Hippocampal formation (tissue), 2 donors: Measurements from ENCODE around the gene NRTN.
"Not testable (repeated sequence)": the region's sequence is repeated elsewhere in the genome, so short reads cannot be mapped to it uniquely, and the experiment has no call there.

Experiments
- DNase-seq, 2 donors: peaks; one replicate each; lab custom pipeline; 2025; lab: John Stamatoyannopoulos, UW

The NRTN gene

GRCh38 chr19:5804516-5805461 lies at the start of gene NRTN:
NRTN (plus strand) TSS chr19:5805067; CDS start chr19:5824166, 19,099 bp downstream.
- no peak for DNase-seq

GRCh38 chr19:5762608-5763217 lies 42.2 kb upstream of the NRTN start:
- DNase-seq: no peak

- DNase-seq: no peak
Observed at GRCh38 chr19:5765220-5765619, 39.6 kb upstream of the NRTN start.

GRCh38 chr19:5767949-5768348 lies 36.9 kb upstream of the NRTN start:
- DNase-seq: no peak

- no peak for DNase-seq
Observed at GRCh38 chr19:5772416-5772815, 32.5 kb upstream of the NRTN start.

GRCh38 chr19:5773276-5773675 lies 31.6 kb upstream of the NRTN start:
- no peak for DNase-seq

- no peak for DNase-seq
Observed at GRCh38 chr19:5774921-5775320, 29.9 kb upstream of the NRTN start.

- DNase-seq: no peak
Observed at GRCh38 chr19:5775668-5776309, 29.1 kb upstream of the NRTN start.

GRCh38 chr19:5778402-5778801 lies 26.5 kb upstream of the NRTN start:
- DNase-seq: no peak

GRCh38 chr19:5780916-5781315 lies 24.0 kb upstream of the NRTN start:
- DNase-seq: not testable (repeated sequence)

- DNase-seq: no peak
Observed at GRCh38 chr19:5782322-5782721, 22.5 kb upstream of the NRTN start.

GRCh38 chr19:5782945-5783919 lies 21.6 kb upstream of the NRTN start:
- no peak for DNase-seq

GRCh38 chr19:5784581-5785147 lies 20.2 kb upstream of the NRTN start, which contains the start of gene PRR22:
PRR22 (minus strand) TSS chr19:5784746; CDS start chr19:5784660, 86 bp downstream.
- DNase-seq: no peak

- DNase-seq: no peak
Observed at GRCh38 chr19:5785423-5785822, 19.4 kb upstream of the NRTN start.

GRCh38 chr19:5786593-5787408 lies 18.1 kb upstream of the NRTN start:
- no peak for DNase-seq

- no peak for DNase-seq
Observed at GRCh38 chr19:5787409-5788182, 17.3 kb upstream of the NRTN start.

GRCh38 chr19:5788422-5788821 lies 16.4 kb upstream of the NRTN start:
- no peak for DNase-seq

- no peak for DNase-seq
Observed at GRCh38 chr19:5789351-5789761, 15.5 kb upstream of the NRTN start.

GRCh38 chr19:5789886-5790558 lies 14.8 kb upstream of the NRTN start:
- no peak for DNase-seq
